ENCODE results near the gene LMOD1.
"Not testable (repeated sequence)": the region's sequence is repeated elsewhere in the genome, so short reads cannot be mapped to it uniquely, and the experiment has no call there.

The LMOD1 gene

GRCh38 chr1:201877877-201878401 lies 68.4 kb downstream of the LMOD1 start:
- DNase-seq (ENCODE audit: low read depth in 2 of 3, low spot score in 1 of 3), result no peak

GRCh38 chr1:201876148-201876818 lies 70.1 kb downstream of the LMOD1 start:
- DNase-seq (ENCODE audit: low read depth in 2 of 3, low spot score in 1 of 3), result no peak

- no peak for DNase-seq (ENCODE audit: low read depth in 2 of 3, low spot score in 1 of 3)
These were observed 71.7 kb downstream of the LMOD1 start for GRCh38 chr1:201874672-201875071.

GRCh38 chr1:201870397-201870796 lies 76.0 kb downstream of the LMOD1 start:
- no peak for DNase-seq (ENCODE audit: low read depth in 2 of 3, low spot score in 1 of 3)

GRCh38 chr1:201861448-201861847 lies 84.9 kb downstream of the LMOD1 start:
- DNase-seq (ENCODE audit: low read depth in 2 of 3, low spot score in 1 of 3), result no peak

GRCh38 chr1:201859424-201859823 lies 86.9 kb downstream of the LMOD1 start:
- DNase-seq (ENCODE audit: low read depth in 2 of 3, low spot score in 1 of 3), result no peak

- DNase-seq (ENCODE audit: low read depth in 2 of 3, low spot score in 1 of 3), result not testable (repeated sequence)
These were observed 89.6 kb downstream of the LMOD1 start for GRCh38 chr1:201856722-201857121.

- no peak for DNase-seq (ENCODE audit: low read depth in 2 of 3, low spot score in 1 of 3)
These were observed 94.4 kb downstream of the LMOD1 start for GRCh38 chr1:201851949-201852348.

GRCh38 chr1:201850053-201850397 lies 96.3 kb downstream of the LMOD1 start:
- DNase-seq (ENCODE audit: low read depth in 2 of 3, low spot score in 1 of 3), result no peak

- DNase-seq (ENCODE audit: low read depth in 2 of 3, low spot score in 1 of 3), result no peak
These were observed 96.8 kb downstream of the LMOD1 start for GRCh38 chr1:201849372-201850052.

GRCh38 chr1:201848230-201848629 lies 98.1 kb downstream of the LMOD1 start:
- no peak for DNase-seq (ENCODE audit: low read depth in 2 of 3, low spot score in 1 of 3)

- no peak for DNase-seq (ENCODE audit: low read depth in 2 of 3, low spot score in 1 of 3)
These were observed 99.2 kb downstream of the LMOD1 start for GRCh38 chr1:201847150-201847549.
